HG02970 (cell line): Measurements from ENCODE around the gene CSNK1A1L.

ENCODE experiments used
- ATAC-seq: cut with Tn5 transposase; IDR thresholded peaks from one replicate; pipeline ENCODE4 v1.9.1; 2021; ENCODE audit warnings: mild to moderate bottlenecking, moderate library complexity, moderate number of reproducible peaks; ENCODE audit not compliant: unreplicated experiment, low FRiP score

CSNK1A1L gene

GRCh38 chr13:37105251-37105714 is at the start of gene CSNK1A1L:
TSS of gene CSNK1A1L (minus strand) at chr13:37105664. CDS start at chr13:37105256, 408 bp downstream.
- ATAC-seq = no peak

GRCh38 chr13:37149380-37149779 is 43.9 kb upstream of the CSNK1A1L start:
- no peak for ATAC-seq

GRCh38 chr13:37148501-37148900 is 43.0 kb upstream of the CSNK1A1L start:
- ATAC-seq = no peak

GRCh38 chr13:37144661-37145060 is 39.2 kb upstream of the CSNK1A1L start:
- ATAC-seq = no peak

GRCh38 chr13:37143911-37144310 is 38.4 kb upstream of the CSNK1A1L start:
- no peak for ATAC-seq

GRCh38 chr13:37142877-37143276 is 37.4 kb upstream of the CSNK1A1L start:
- ATAC-seq = no peak

- ATAC-seq = no peak
Observed at GRCh38 chr13:37141011-37141410, 35.5 kb upstream of the CSNK1A1L start.

- ATAC-seq = no peak
Observed at GRCh38 chr13:37139356-37139755, 33.9 kb upstream of the CSNK1A1L start.

GRCh38 chr13:37138926-37139325 is 33.5 kb upstream of the CSNK1A1L start:
- ATAC-seq = no peak

GRCh38 chr13:37138169-37138568 is 32.7 kb upstream of the CSNK1A1L start:
- no peak for ATAC-seq

- no peak for ATAC-seq
Observed at GRCh38 chr13:37136633-37137032, 31.2 kb upstream of the CSNK1A1L start.

GRCh38 chr13:37136187-37136586 is 30.7 kb upstream of the CSNK1A1L start:
- no peak for ATAC-seq

- no peak for ATAC-seq
Observed at GRCh38 chr13:37134411-37135041, 29.1 kb upstream of the CSNK1A1L start.

- no peak for ATAC-seq
Observed at GRCh38 chr13:37132211-37132610, 26.7 kb upstream of the CSNK1A1L start.

- ATAC-seq = no peak
Observed at GRCh38 chr13:37131092-37131491, 25.6 kb upstream of the CSNK1A1L start.

GRCh38 chr13:37129866-37130265 is 24.4 kb upstream of the CSNK1A1L start:
- ATAC-seq = no peak

- ATAC-seq = no peak
Observed at GRCh38 chr13:37127691-37128241, 22.3 kb upstream of the CSNK1A1L start.

GRCh38 chr13:37123337-37123736 is 17.9 kb upstream of the CSNK1A1L start:
- ATAC-seq = no peak

- ATAC-seq = no peak
Observed at GRCh38 chr13:37118016-37118415, 12.6 kb upstream of the CSNK1A1L start.

GRCh38 chr13:37114250-37114649 is 8.8 kb upstream of the CSNK1A1L start:
- ATAC-seq = no peak

- no peak for ATAC-seq
Observed at GRCh38 chr13:37113534-37113933, 8.1 kb upstream of the CSNK1A1L start.

- no peak for ATAC-seq
Observed at GRCh38 chr13:37109051-37109678, 3.7 kb upstream of the CSNK1A1L start.
